Measurements from ENCODE around the gene CPLX4.

Gene CPLX4, protein sequence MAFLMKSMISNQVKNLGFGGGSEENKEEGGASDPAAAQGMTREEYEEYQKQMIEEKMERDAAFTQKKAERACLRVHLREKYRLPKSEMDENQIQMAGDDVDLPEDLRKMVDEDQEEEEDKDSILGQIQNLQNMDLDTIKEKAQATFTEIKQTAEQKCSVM

DNA sequence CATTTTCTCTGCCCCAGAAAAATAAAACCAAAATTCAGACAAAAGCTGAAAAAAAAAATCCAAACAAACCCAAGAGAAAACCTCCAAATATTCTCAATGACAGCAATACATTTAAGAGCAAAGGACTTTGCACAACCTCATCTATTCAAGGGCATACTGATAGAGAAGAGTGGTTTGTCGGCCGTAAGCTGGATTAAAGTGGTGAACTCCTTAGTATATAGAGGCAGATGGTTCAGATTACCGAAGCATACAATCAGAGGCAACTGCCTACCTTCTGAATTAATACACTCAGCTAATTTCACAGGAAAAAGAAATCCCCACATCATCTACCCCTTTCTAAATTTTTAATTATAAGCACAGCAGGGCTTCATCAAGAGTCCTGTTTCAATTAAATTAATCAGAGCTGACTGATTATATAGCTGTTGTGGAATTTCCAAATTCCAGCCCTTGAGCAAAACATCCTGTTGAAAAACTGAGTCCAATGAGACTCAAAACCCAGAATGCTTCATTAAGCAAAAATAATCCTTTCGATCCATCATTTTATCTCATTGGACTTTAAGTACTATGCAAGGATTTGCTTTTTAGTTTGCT, at the start of gene CPLX4:
Gene CPLX4 (minus strand): TSS at position 190 of the 591 bp plus-strand sequence. CDS start 187 bp downstream, at position 3.
- H3K4me3 ChIP-seq (ENCODE audit: low read depth, low read length): no peak within 1 kb of the TSS
- TF ChIP-seq CTCF (IDR thresholded peaks at IDR 0.05; ENCODE audit: borderline replicate concordance, insufficient read depth, low read depth, low read length): no peak

GRCh38 chr18:59360381-59360780, 41.9 kb upstream of the CPLX4 start:
- no peak for TF ChIP-seq CTCF (IDR thresholded peaks at IDR 0.05; ENCODE audit: borderline replicate concordance, insufficient read depth, low read depth, low read length)
- H3K4me3 ChIP-seq (ENCODE audit: low read depth, low read length): no peak overlapping the region

DNA sequence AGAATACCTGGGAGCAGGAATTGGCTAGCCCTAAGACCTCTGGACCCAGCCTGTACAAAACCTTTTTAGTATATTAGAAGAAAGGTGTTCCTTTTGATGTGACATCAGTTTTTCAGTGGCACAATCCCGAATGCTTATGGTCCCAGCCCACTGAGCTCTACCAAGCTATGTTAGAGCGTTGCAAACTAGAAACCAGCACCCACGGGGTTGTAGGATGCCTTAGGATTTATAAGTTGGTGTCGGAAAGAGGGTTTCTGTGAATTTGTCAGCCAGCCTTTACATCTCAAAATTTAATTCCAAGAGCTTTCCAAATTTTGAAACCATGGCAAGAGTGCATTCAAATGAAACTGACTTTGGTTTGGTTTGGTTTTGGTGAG, 41.1 kb upstream of the CPLX4 start:
- no peak for TF ChIP-seq CTCF (IDR thresholded peaks at IDR 0.05; ENCODE audit: borderline replicate concordance, insufficient read depth, low read depth, low read length)

DNA sequence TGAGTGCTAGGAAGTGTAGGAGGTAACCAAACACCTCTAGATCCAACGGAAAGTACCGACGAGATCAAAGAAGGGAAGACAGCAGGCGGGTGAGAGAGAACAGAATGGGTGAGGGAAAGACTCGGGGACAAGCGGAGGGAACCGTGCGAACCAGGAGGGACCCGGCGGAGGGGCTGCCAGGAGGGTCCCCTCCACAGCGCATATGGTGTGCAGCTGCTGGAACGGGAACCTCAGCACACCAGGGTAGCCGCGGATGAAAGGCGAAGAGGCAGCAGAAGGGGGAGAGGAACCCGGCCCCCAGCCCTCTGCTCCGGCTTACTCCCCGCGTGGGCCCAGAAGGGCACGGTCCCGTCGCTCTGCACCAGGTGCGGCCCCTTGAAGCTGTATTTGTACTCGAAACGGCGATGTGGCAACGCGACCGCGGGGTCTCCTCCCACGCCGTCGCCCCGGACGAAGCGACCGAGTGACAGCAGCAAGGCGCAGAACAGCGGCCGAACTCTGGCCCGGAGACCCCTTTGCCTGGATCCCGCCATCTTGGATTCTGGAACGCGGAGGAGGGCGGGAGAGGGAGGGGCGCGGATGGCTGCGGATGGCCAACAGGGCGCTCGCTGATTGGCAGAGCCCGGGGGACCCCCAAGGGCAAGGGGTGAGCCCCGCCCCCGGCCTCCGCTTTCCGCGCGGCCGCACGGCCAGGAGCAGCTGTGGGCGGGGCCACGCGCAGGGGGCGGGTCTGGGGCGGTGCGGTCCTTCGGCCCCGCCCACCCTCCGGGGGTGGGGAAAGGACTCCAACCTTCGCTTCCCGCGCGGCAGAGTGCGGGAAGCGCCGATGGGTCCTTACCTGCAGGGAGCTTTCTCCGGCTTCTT, 40.5 kb upstream of the CPLX4 start, which contains the start of gene LMAN1:
Gene LMAN1 (minus strand): TSS at position 554 of the 864 bp plus-strand sequence. CDS start 21 bp downstream, at position 533.
- TF ChIP-seq CTCF (IDR thresholded peaks at IDR 0.05; ENCODE audit: borderline replicate concordance, insufficient read depth, low read depth, low read length): no peak

More for the DNA sequence above, 41.1 kb upstream of the CPLX4 start:
- peak overlapping the region; percentile 93 for H3K4me3 ChIP-seq (ENCODE audit: low read depth, low read length)

DNA sequence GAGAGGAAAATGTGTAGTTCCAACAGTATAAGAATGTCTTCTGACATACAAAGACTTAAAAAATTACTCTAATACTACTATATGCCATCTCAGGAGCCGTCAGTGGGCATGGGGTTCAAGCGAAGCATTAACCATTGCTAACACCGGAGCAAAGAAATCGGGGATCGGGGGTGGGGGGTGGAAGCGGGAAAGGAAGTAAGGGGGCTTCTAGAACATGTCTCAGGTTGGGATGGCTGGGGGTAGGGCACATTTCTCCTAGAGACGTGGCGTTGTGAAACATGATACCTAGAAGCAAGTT, 39.9 kb upstream of the CPLX4 start:
- no peak for TF ChIP-seq CTCF (IDR thresholded peaks at IDR 0.05; ENCODE audit: borderline replicate concordance, insufficient read depth, low read depth, low read length)
- peak overlapping the region; percentile 93 for H3K4me3 ChIP-seq (ENCODE audit: low read depth, low read length)

More for the DNA sequence above, 40.5 kb upstream of the CPLX4 start, which contains the start of gene LMAN1:
- H3K4me3 ChIP-seq (ENCODE audit: low read depth, low read length): peak within 1 kb of the TSS; percentile 93

DNA sequence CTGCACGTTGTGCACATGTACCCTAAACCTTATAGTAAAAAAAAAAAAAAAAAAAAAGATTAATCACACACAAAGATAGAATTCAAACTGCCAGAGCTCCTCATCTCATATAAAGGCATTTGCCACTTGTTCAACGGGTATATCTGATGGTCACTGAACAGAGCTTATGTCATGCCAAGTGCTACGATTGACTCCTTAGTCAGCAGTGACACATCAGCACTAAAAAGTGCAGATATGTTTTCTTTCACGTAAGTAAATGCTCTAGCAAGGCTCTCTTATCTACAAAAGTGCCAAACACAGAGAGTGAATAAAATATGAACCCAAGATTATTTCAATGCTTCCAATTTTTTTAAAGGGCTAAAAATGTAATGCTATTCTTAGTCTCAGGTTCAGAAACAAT, 39.5 kb upstream of the CPLX4 start:
- TF ChIP-seq CTCF (IDR thresholded peaks at IDR 0.05; ENCODE audit: borderline replicate concordance, insufficient read depth, low read depth, low read length): no peak
- peak overlapping the region; percentile 93 for H3K4me3 ChIP-seq (ENCODE audit: low read depth, low read length)
